Inflammatory macrophage (primary cell): ENCODE data around the gene PRELID2.
A peak's percentile ranks its signal among the peaks of the same experiment; 100 is the strongest.

Source experiments
- DNase-seq, 2 donors: peaks; one replicate each; pipeline ENCODE4 v3.0.0-alpha.2; 2020 to 2022

PRELID2 gene

GRCh38 chr5:145793574-145793973, 41.6 kb downstream of the PRELID2 start:
- DNase-seq = no peak

- no peak for DNase-seq
These were observed 42.3 kb downstream of the PRELID2 start for GRCh38 chr5:145792840-145793239.

- DNase-seq = no peak
These were observed 43.3 kb downstream of the PRELID2 start for GRCh38 chr5:145791866-145792265.

- no peak for DNase-seq
These were observed 47.1 kb downstream of the PRELID2 start for GRCh38 chr5:145787996-145788395.

GRCh38 chr5:145787507-145787906, 47.6 kb downstream of the PRELID2 start:
- DNase-seq = no peak

- DNase-seq = no peak
These were observed 48.1 kb downstream of the PRELID2 start for GRCh38 chr5:145787001-145787400.

- DNase-seq = no peak
These were observed 54.2 kb downstream of the PRELID2 start for GRCh38 chr5:145780982-145781381.

GRCh38 chr5:145778144-145778900, 56.8 kb downstream of the PRELID2 start:
- no peak for DNase-seq

- no peak for DNase-seq
These were observed 57.6 kb downstream of the PRELID2 start for GRCh38 chr5:145777445-145778063.

GRCh38 chr5:145776886-145777285, 58.3 kb downstream of the PRELID2 start:
- no peak for DNase-seq

- DNase-seq = peak; percentile 8 to 18
These were observed 59.2 kb downstream of the PRELID2 start for GRCh38 chr5:145775893-145776444.

GRCh38 chr5:145775411-145775810, 59.7 kb downstream of the PRELID2 start:
- no peak for DNase-seq

- no peak for DNase-seq
These were observed 60.7 kb downstream of the PRELID2 start for GRCh38 chr5:145774442-145774841.

GRCh38 chr5:145772466-145772865, 62.7 kb downstream of the PRELID2 start:
- DNase-seq = no peak

GRCh38 chr5:145768863-145769262, 66.3 kb downstream of the PRELID2 start:
- no peak for DNase-seq

- DNase-seq = no peak
These were observed 70.8 kb downstream of the PRELID2 start for GRCh38 chr5:145764325-145764724.

- DNase-seq = no peak
These were observed 72.3 kb downstream of the PRELID2 start for GRCh38 chr5:145762833-145763232.

- no peak for DNase-seq
These were observed 73.9 kb downstream of the PRELID2 start for GRCh38 chr5:145761254-145761653.

GRCh38 chr5:145760660-145761059, 74.5 kb downstream of the PRELID2 start:
- no peak for DNase-seq

GRCh38 chr5:145752947-145753346, 82.2 kb downstream of the PRELID2 start:
- no peak for DNase-seq

GRCh38 chr5:145752534-145752933, 82.6 kb downstream of the PRELID2 start:
- no peak for DNase-seq

GRCh38 chr5:145750199-145750598, 84.9 kb downstream of the PRELID2 start:
- DNase-seq = no peak

GRCh38 chr5:145743396-145744061, 91.6 kb downstream of the PRELID2 start:
- DNase-seq = no peak

- no peak for DNase-seq
These were observed 95.3 kb downstream of the PRELID2 start for GRCh38 chr5:145739843-145740242.
